ENCODE data around the gene PRG2. TPM values are rescaled to one million over a fixed set of nuclear protein-coding genes. Genes with fewer than 3 reads are reported as not detected.

The PRG2 gene
- total RNA-seq (under 1 TPM; 0.39 to 0.84 TPM), polyA plus RNA-seq (under 1 TPM in 1 of 2 donors, not detected in 1; 0.15 TPM)
- long read RNA-seq, donor 1, result 0 reads
- long read RNA-seq, donor 2, partial matches to known transcripts, result 0 of 1 reads
- long read RNA-seq, donor 2, other reads (novel, unspliced or antisense), result 1 of 1 reads

- 57 to 70% methylated on average over 2 of the region's 2 CpGs for WGBS, 2 donors
- Histone ChIP-seq H3K27me3 (ENCODE audit: control insufficient read depth in 1 of 2, insufficient read depth in 2 of 2, low read length in 1 of 2) (no peaks in the 10 kb centered on the region), H3K4me3 (ENCODE audit: low read length in 2 of 2) (no peak within 1 kb of the TSS), H3K27ac (ENCODE audit: low read depth in 1 of 2, low read length in 2 of 2) (no peak within 1 kb of the TSS), H3K36me3 (ENCODE audit: control insufficient read depth in 1 of 2, insufficient read depth in 2 of 2, low read length in 1 of 2) (no peaks in the 10 kb centered on the region), H3K9me3 (ENCODE audit: control insufficient read depth, low read length) (no peaks in the 10 kb centered on the region), H3K4me1 (ENCODE audit: control insufficient read depth in 1 of 2, insufficient read depth in 2 of 2, low read length in 2 of 2) (no peaks in the 10 kb centered on the region)
- DNase-seq (no peak), ATAC-seq (ENCODE audit: low FRiP score) (no peak)
- intact Hi-C loops (cut with DNase I), result no loop called here
Measured at GRCh38 chr11:57390535-57390934, at the start of gene PRG2. PRG2 (minus strand) TSS chr11:57390650; CDS start chr11:57389944, 706 bp downstream.

- intact Hi-C loops (cut with DNase I), result no loop called here
- Histone ChIP-seq H3K27ac (ENCODE audit: low read depth in 1 of 2, low read length in 2 of 2) (no peak overlapping the region), H3K27me3 (ENCODE audit: control insufficient read depth in 1 of 2, insufficient read depth in 2 of 2, low read length in 1 of 2) (no peaks in the 10 kb centered on the region), H3K9me3 (ENCODE audit: control insufficient read depth, low read length) (no peaks in the 10 kb centered on the region), H3K4me3 (ENCODE audit: low read length in 2 of 2) (no peak overlapping the region), H3K4me1 (ENCODE audit: control insufficient read depth in 1 of 2, insufficient read depth in 2 of 2, low read length in 2 of 2) (no peaks in the 10 kb centered on the region), H3K36me3 (ENCODE audit: control insufficient read depth in 1 of 2, insufficient read depth in 2 of 2, low read length in 1 of 2) (no peaks in the 10 kb centered on the region)
- 76 to 77% methylated on average over 6 of the region's 6 CpGs for WGBS, 2 donors
- ATAC-seq (ENCODE audit: low FRiP score) (no peak), DNase-seq (no peak)
Measured at GRCh38 chr11:57439786-57440185, 49.3 kb upstream of the PRG2 start.

- no peak overlapping the region for H3K4me3 ChIP-seq (ENCODE audit: low read length in 2 of 2)
- no peak overlapping the region for H3K27ac ChIP-seq (ENCODE audit: low read depth in 1 of 2, low read length in 2 of 2)
- no peaks in the 10 kb centered on the region for H3K27me3 ChIP-seq (ENCODE audit: control insufficient read depth in 1 of 2, insufficient read depth in 2 of 2, low read length in 1 of 2)
- no peaks in the 10 kb centered on the region for H3K9me3 ChIP-seq (ENCODE audit: control insufficient read depth, low read length)
- intact Hi-C loops (cut with DNase I), result no loop called here
- DNase-seq, result no peak
- no peaks in the 10 kb centered on the region for H3K4me1 ChIP-seq (ENCODE audit: control insufficient read depth in 1 of 2, insufficient read depth in 2 of 2, low read length in 2 of 2)
- ATAC-seq (ENCODE audit: low FRiP score), result no peak
- 87 to 89% methylated on average over 12 of the region's 12 CpGs for WGBS, 2 donors
- H3K36me3 ChIP-seq (ENCODE audit: control insufficient read depth in 1 of 2, insufficient read depth in 2 of 2, low read length in 1 of 2), result no peaks in the 10 kb centered on the region
Measured at GRCh38 chr11:57438345-57439285, 48.2 kb upstream of the PRG2 start.

- WGBS, 2 donors, result 87 to 91% methylated on average over 7 of the region's 7 CpGs
- intact Hi-C loops (cut with DNase I), result no loop called here
- H3K9me3 ChIP-seq (ENCODE audit: control insufficient read depth, low read length), result no peaks in the 10 kb centered on the region
- ATAC-seq (ENCODE audit: low FRiP score) (no peak), DNase-seq (no peak)
- no peaks in the 10 kb centered on the region for H3K27me3 ChIP-seq (ENCODE audit: control insufficient read depth in 1 of 2, insufficient read depth in 2 of 2, low read length in 1 of 2)
- H3K4me3 ChIP-seq (ENCODE audit: low read length in 2 of 2), result no peak overlapping the region
- H3K27ac ChIP-seq (ENCODE audit: low read depth in 1 of 2, low read length in 2 of 2), result no peak overlapping the region
- H3K4me1 ChIP-seq (ENCODE audit: control insufficient read depth in 1 of 2, insufficient read depth in 2 of 2, low read length in 2 of 2), result no peaks in the 10 kb centered on the region
- H3K36me3 ChIP-seq (ENCODE audit: control insufficient read depth in 1 of 2, insufficient read depth in 2 of 2, low read length in 1 of 2), result no peaks in the 10 kb centered on the region
Measured at GRCh38 chr11:57436031-57436430, 45.6 kb upstream of the PRG2 start.

- Histone ChIP-seq H3K36me3 (ENCODE audit: control insufficient read depth in 1 of 2, insufficient read depth in 2 of 2, low read length in 1 of 2) (no peaks in the 10 kb centered on the region), H3K9me3 (ENCODE audit: control insufficient read depth, low read length) (no peaks in the 10 kb centered on the region), H3K4me3 (ENCODE audit: low read length in 2 of 2) (no peak overlapping the region), H3K27ac (ENCODE audit: low read depth in 1 of 2, low read length in 2 of 2) (no peak overlapping the region), H3K27me3 (ENCODE audit: control insufficient read depth in 1 of 2, insufficient read depth in 2 of 2, low read length in 1 of 2) (no peaks in the 10 kb centered on the region), H3K4me1 (ENCODE audit: control insufficient read depth in 1 of 2, insufficient read depth in 2 of 2, low read length in 2 of 2) (no peaks in the 10 kb centered on the region)
- intact Hi-C loops (cut with DNase I), result loop anchor here in 1 of 2 donors (1.0 kb wide), 1 partner anchor 22 kb away; no protein-coding TSS in a partner anchor
- ATAC-seq (ENCODE audit: low FRiP score) (peak; percentile 83), DNase-seq (no peak)
- WGBS, 2 donors, result 65 to 68% methylated on average over 15 of the region's 15 CpGs
Measured at GRCh38 chr11:57434640-57435546, 44.4 kb upstream of the PRG2 start.

- Histone ChIP-seq H3K4me1 (ENCODE audit: control insufficient read depth in 1 of 2, insufficient read depth in 2 of 2, low read length in 2 of 2) (no peaks in the 10 kb centered on the region), H3K27ac (ENCODE audit: low read depth in 1 of 2, low read length in 2 of 2) (no peak overlapping the region), H3K4me3 (ENCODE audit: low read length in 2 of 2) (no peak overlapping the region), H3K36me3 (ENCODE audit: control insufficient read depth in 1 of 2, insufficient read depth in 2 of 2, low read length in 1 of 2) (no peaks in the 10 kb centered on the region), H3K27me3 (ENCODE audit: control insufficient read depth in 1 of 2, insufficient read depth in 2 of 2, low read length in 1 of 2) (no peaks in the 10 kb centered on the region), H3K9me3 (ENCODE audit: control insufficient read depth, low read length) (no peaks in the 10 kb centered on the region)
- ATAC-seq (ENCODE audit: low FRiP score) (no peak), DNase-seq (peak in 1 of 2 donors; percentile 69)
- WGBS, 2 donors, result 69 to 82% methylated on average over 7 of the region's 7 CpGs
- intact Hi-C loops (cut with DNase I), result no loop called here
Measured at GRCh38 chr11:57432714-57433163, 42.3 kb upstream of the PRG2 start.

- Histone ChIP-seq H3K36me3 (ENCODE audit: control insufficient read depth in 1 of 2, insufficient read depth in 2 of 2, low read length in 1 of 2) (no peaks in the 10 kb centered on the region), H3K4me3 (ENCODE audit: low read length in 2 of 2) (no peak overlapping the region), H3K27ac (ENCODE audit: low read depth in 1 of 2, low read length in 2 of 2) (no peak overlapping the region), H3K27me3 (ENCODE audit: control insufficient read depth in 1 of 2, insufficient read depth in 2 of 2, low read length in 1 of 2) (no peaks in the 10 kb centered on the region), H3K9me3 (ENCODE audit: control insufficient read depth, low read length) (no peaks in the 10 kb centered on the region), H3K4me1 (ENCODE audit: control insufficient read depth in 1 of 2, insufficient read depth in 2 of 2, low read length in 2 of 2) (no peaks in the 10 kb centered on the region)
- ATAC-seq (ENCODE audit: low FRiP score) (no peak), DNase-seq (peak in 1 of 2 donors; percentile 51)
- WGBS, 2 donors, result 76 to 84% methylated on average over 5 of the region's 5 CpGs
- intact Hi-C loops (cut with DNase I), result no loop called here
Measured at GRCh38 chr11:57432149-57432561, 41.7 kb upstream of the PRG2 start.

- DNase-seq (no peak), ATAC-seq (ENCODE audit: low FRiP score) (no peak)
- H3K4me1 ChIP-seq (ENCODE audit: control insufficient read depth in 1 of 2, insufficient read depth in 2 of 2, low read length in 2 of 2), result peaks cover 0 to 3% of the 10 kb centered on the region in 2 donors
- 91 to 95% methylated on average over 1 of the region's 1 CpG for WGBS, 2 donors
- no peaks in the 10 kb centered on the region for H3K27me3 ChIP-seq (ENCODE audit: control insufficient read depth in 1 of 2, insufficient read depth in 2 of 2, low read length in 1 of 2)
- H3K4me3 ChIP-seq (ENCODE audit: low read length in 2 of 2), result no peak overlapping the region
- intact Hi-C loops (cut with DNase I), result no loop called here
- no peak overlapping the region for H3K27ac ChIP-seq (ENCODE audit: low read depth in 1 of 2, low read length in 2 of 2)
- H3K36me3 ChIP-seq (ENCODE audit: control insufficient read depth in 1 of 2, insufficient read depth in 2 of 2, low read length in 1 of 2), result no peaks in the 10 kb centered on the region
- H3K9me3 ChIP-seq (ENCODE audit: control insufficient read depth, low read length), result no peaks in the 10 kb centered on the region
Measured at GRCh38 chr11:57430952-57431351, 40.5 kb upstream of the PRG2 start.

Measured in aorta (tissue), 5 donors.